ENCODE data around the gene PEA15.

The PEA15 gene

GRCh38 chr1:160256396-160257046, 51.3 kb downstream of the PEA15 start:
- DNase-seq (ENCODE audit: low read depth) = no peak
- TF ChIP-seq POLR2A (IDR thresholded peaks at IDR 0.05; ENCODE audit: extremely low read depth, insufficient read length) = no peak
- TF ChIP-seq MAX (IDR thresholded peaks at IDR 0.05; ENCODE audit: low read depth, low read length) = no peak
- no peak for TF ChIP-seq MYC (IDR thresholded peaks at IDR 0.05; ENCODE audit: low read depth, low read length)
- no peak for TF ChIP-seq CTCF (IDR thresholded peaks at IDR 0.05; ENCODE audit: low read depth, low read length)
- H3K4me3 ChIP-seq (ENCODE audit: low read depth, low read length) = no peak overlapping the region

- no peak for DNase-seq (ENCODE audit: low read depth)
- H3K4me3 ChIP-seq (ENCODE audit: low read depth, low read length) = no peak overlapping the region
- TF ChIP-seq MYC (IDR thresholded peaks at IDR 0.05; ENCODE audit: low read depth, low read length) (no peak), CTCF (IDR thresholded peaks at IDR 0.05; ENCODE audit: low read depth, low read length) (no peak), POLR2A (IDR thresholded peaks at IDR 0.05; ENCODE audit: extremely low read depth, insufficient read length) (no peak), MAX (IDR thresholded peaks at IDR 0.05; ENCODE audit: low read depth, low read length) (no peak)
These were observed 52.3 kb downstream of the PEA15 start for GRCh38 chr1:160257411-160258015.

- DNase-seq (ENCODE audit: low read depth) = no peak
- H3K4me3 ChIP-seq (ENCODE audit: low read depth, low read length) = no peak overlapping the region
- TF ChIP-seq POLR2A (IDR thresholded peaks at IDR 0.05; ENCODE audit: extremely low read depth, insufficient read length) = no peak
- no peak for TF ChIP-seq CTCF (IDR thresholded peaks at IDR 0.05; ENCODE audit: low read depth, low read length)
- TF ChIP-seq MAX (IDR thresholded peaks at IDR 0.05; ENCODE audit: low read depth, low read length) = no peak
These were observed 53.1 kb downstream of the PEA15 start for GRCh38 chr1:160258177-160258798.

GRCh38 chr1:160260406-160261382, 55.5 kb downstream of the PEA15 start:
- H3K4me3 ChIP-seq (ENCODE audit: low read depth, low read length) = peak overlapping the region; percentile 87
- peak; percentile 29 for DNase-seq (ENCODE audit: low read depth)
- TF ChIP-seq MAX (IDR thresholded peaks at IDR 0.05; ENCODE audit: low read depth, low read length) = no peak
- TF ChIP-seq CTCF (IDR thresholded peaks at IDR 0.05; ENCODE audit: low read depth, low read length) = no peak
- TF ChIP-seq POLR2A (IDR thresholded peaks at IDR 0.05; ENCODE audit: extremely low read depth, insufficient read length) = no peak
- TF ChIP-seq MYC (IDR thresholded peaks at IDR 0.05; ENCODE audit: low read depth, low read length) = no peak

- DNase-seq (ENCODE audit: low read depth) = peak; percentile 65
- TF ChIP-seq POLR2A (IDR thresholded peaks at IDR 0.05; ENCODE audit: extremely low read depth, insufficient read length) = no peak
- no peak for TF ChIP-seq MAX (IDR thresholded peaks at IDR 0.05; ENCODE audit: low read depth, low read length)
- TF ChIP-seq CTCF (IDR thresholded peaks at IDR 0.05; ENCODE audit: low read depth, low read length) = no peak
- no peak for TF ChIP-seq MYC (IDR thresholded peaks at IDR 0.05; ENCODE audit: low read depth, low read length)
- peak overlapping the region; percentile 87 for H3K4me3 ChIP-seq (ENCODE audit: low read depth, low read length)
These were observed 56.3 kb downstream of the PEA15 start for GRCh38 chr1:160261556-160261892.
